WTC11 (cell line): ENCODE results near the gene NUAK1. TPM values are rescaled to one million over a fixed set of nuclear protein-coding genes. Genes with fewer than 3 reads are reported as not detected.

Experiments used
- ATAC-seq: fragments of 200-7000 bp; cut with Tn5 transposase; 2 replicates; pipeline ENCODE4 v1.10.0; 2021; ENCODE audit warnings: mild to moderate bottlenecking, moderate library complexity
- CTCF ChIA-PET: fragments of 300-600 bp; sonication (Branson Sonifier 250); formaldehyde crosslinking; loops from one replicate; lab custom pipeline; 2021; ENCODE audit warnings: antibody characterized with exemption; lab: Charles Lee
- POLR2A ChIA-PET: fragments of 350-600 bp; sonication (Branson Sonifier 250); formaldehyde crosslinking; loops from one replicate; lab custom pipeline; 2021; ENCODE audit warnings: antibody characterized with exemption; lab: Charles Lee
- DNase-seq: peaks from one replicate; pipeline ENCODE4 v3.0.0; 2021; ENCODE audit warnings: low spot score
- H3K27ac Mint-ChIP-seq: 2 replicates; pipeline ENCODE4 v1.8.0; 2021; ENCODE audit warnings: mixed read lengths
- H3K27me3 Mint-ChIP-seq: 2 replicates; pipeline ENCODE4 v1.8.0; 2021; ENCODE audit warnings: low read depth, mild to moderate bottlenecking, moderate library complexity, mixed read lengths
- H3K36me3 Mint-ChIP-seq: 2 replicates; pipeline ENCODE4 v1.8.0; 2021; ENCODE audit warnings: mixed read lengths
- H3K4me1 Mint-ChIP-seq: 2 replicates; pipeline ENCODE4 v1.8.0; 2022; ENCODE audit warnings: mixed read lengths
- H3K4me3 Mint-ChIP-seq: 2 replicates; pipeline ENCODE4 v1.8.0; 2021; ENCODE audit warnings: mild to moderate bottlenecking, moderate library complexity, mixed read lengths
- H3K9me3 Mint-ChIP-seq: 2 replicates; pipeline ENCODE4 v1.8.0; 2021; ENCODE audit warnings: mixed read lengths
- ERG ChIP-seq: fragments of 250-450 bp; sonication (Bioruptor Pico); IDR thresholded peaks from 2 replicates; pipeline ENCODE4 v1.8.0; 2021; ENCODE audit warnings: mild to moderate bottlenecking
- ESRRA ChIP-seq: sonication (generic); formaldehyde crosslinking; IDR thresholded peaks from 2 replicates; pipeline ENCODE4 v1.8.1; 2022; ENCODE audit warnings: mild to moderate bottlenecking, missing genetic modification reagents, borderline replicate concordance
- GTF2I ChIP-seq: fragments of 250-450 bp; sonication (Bioruptor Pico); conservative IDR thresholded peaks from 2 replicates; pipeline ENCODE4 v1.4.0; 2021; ENCODE audit warnings: mild to moderate bottlenecking
- JUN ChIP-seq: sonication (generic); formaldehyde crosslinking; IDR thresholded peaks from 2 replicates; pipeline ENCODE4 v1.8.0; 2023; ENCODE audit warnings: mild to moderate bottlenecking, missing genetic modification reagents
- MYBL2 ChIP-seq: sonication (generic); formaldehyde crosslinking; IDR thresholded peaks from 2 replicates; pipeline ENCODE4 v1.8.1; 2023; ENCODE audit warnings: mild to moderate bottlenecking, moderate library complexity, missing genetic modification reagents
- NFE2L1 ChIP-seq: sonication (generic); formaldehyde crosslinking; IDR thresholded peaks from 2 replicates; pipeline ENCODE4 v1.8.1; 2023; ENCODE audit warnings: missing genetic modification reagents
- OVOL2 ChIP-seq: fragments of 250-450 bp; sonication (Bioruptor Pico); IDR thresholded peaks from 2 replicates; pipeline ENCODE4 v1.9.0; 2021; ENCODE audit warnings: mild to moderate bottlenecking, borderline replicate concordance
- PREB ChIP-seq: sonication (generic); formaldehyde crosslinking; IDR thresholded peaks from 2 replicates; pipeline ENCODE4 v1.8.1; 2022; ENCODE audit warnings: mild to moderate bottlenecking, missing genetic modification reagents, moderate library complexity, borderline replicate concordance
- SMAD3 ChIP-seq: sonication (generic); formaldehyde crosslinking; IDR thresholded peaks from 2 replicates; pipeline ENCODE4 v1.8.0; 2022; ENCODE audit warnings: missing genetic modification reagents, mild to moderate bottlenecking, borderline replicate concordance
- SMAD4 ChIP-seq: sonication (generic); formaldehyde crosslinking; IDR thresholded peaks from 2 replicates; pipeline ENCODE4 v1.8.0; 2022; ENCODE audit warnings: mild to moderate bottlenecking, missing genetic modification reagents
- SOX15 ChIP-seq: fragments of 250-450 bp; sonication (Bioruptor Pico); IDR thresholded peaks from 2 replicates; pipeline ENCODE4 v1.9.0; 2021; ENCODE audit warnings: mild to moderate bottlenecking
- STAT6 ChIP-seq: sonication (generic); formaldehyde crosslinking; conservative IDR thresholded peaks from 2 replicates; pipeline ENCODE4 v1.8.1; 2023; ENCODE audit warnings: mild to moderate bottlenecking, low read depth, missing genetic modification reagents, moderate library complexity
- ZBTB21 ChIP-seq: sonication (generic); formaldehyde crosslinking; IDR thresholded peaks from 2 replicates; pipeline ENCODE4 v1.8.1; 2023; ENCODE audit warnings: mild to moderate bottlenecking, missing genetic modification reagents, borderline replicate concordance
- ZBTB43 ChIP-seq: sonication (generic); formaldehyde crosslinking; IDR thresholded peaks from 2 replicates; pipeline ENCODE4 v1.8.1; 2023; ENCODE audit warnings: mild to moderate bottlenecking, missing genetic modification reagents
- ZNF219 ChIP-seq: sonication (generic); formaldehyde crosslinking; IDR thresholded peaks from 2 replicates; pipeline ENCODE4 v1.8.0; 2023; ENCODE audit warnings: missing genetic modification reagents, mild to moderate bottlenecking, borderline replicate concordance
- ZNF232 ChIP-seq: sonication (generic); formaldehyde crosslinking; IDR thresholded peaks from 2 replicates; pipeline ENCODE4 v1.8.0; 2022; ENCODE audit warnings: mild to moderate bottlenecking, missing genetic modification reagents
- ZNF263 ChIP-seq: sonication (generic); formaldehyde crosslinking; IDR thresholded peaks from 2 replicates; pipeline ENCODE4 v1.8.1; 2022; ENCODE audit warnings: low read depth, mild to moderate bottlenecking, moderate library complexity, missing genetic modification reagents
- ZNF423 ChIP-seq: fragments of 250-450 bp; sonication (Bioruptor Pico); IDR thresholded peaks from 2 replicates; pipeline ENCODE4 v2.1.2; 2022; ENCODE audit warnings: mild to moderate bottlenecking, moderate library complexity
- ZNF512 ChIP-seq: sonication (generic); formaldehyde crosslinking; IDR thresholded peaks from 2 replicates; pipeline ENCODE4 v1.8.1; 2022; ENCODE audit warnings: missing genetic modification reagents, borderline replicate concordance
- total RNA-seq: library from RNA; stranded (reverse); gene quantifications from 3 replicates; pipeline ENCODE4 v1.2.3, GENCODE V29; 2021
- TF ChIP-seq, protein P1 (sequence below): sonication (generic); formaldehyde crosslinking; IDR thresholded peaks from 2 replicates; pipeline ENCODE4 v1.8.1; 2023; ENCODE audit warnings: mild to moderate bottlenecking, missing genetic modification reagents, borderline replicate concordance

NUAK1 gene
- total RNA-seq, 1 experiment from 2014 or later = 15.9 TPM

- TF ChIP-seq, protein P1, sequence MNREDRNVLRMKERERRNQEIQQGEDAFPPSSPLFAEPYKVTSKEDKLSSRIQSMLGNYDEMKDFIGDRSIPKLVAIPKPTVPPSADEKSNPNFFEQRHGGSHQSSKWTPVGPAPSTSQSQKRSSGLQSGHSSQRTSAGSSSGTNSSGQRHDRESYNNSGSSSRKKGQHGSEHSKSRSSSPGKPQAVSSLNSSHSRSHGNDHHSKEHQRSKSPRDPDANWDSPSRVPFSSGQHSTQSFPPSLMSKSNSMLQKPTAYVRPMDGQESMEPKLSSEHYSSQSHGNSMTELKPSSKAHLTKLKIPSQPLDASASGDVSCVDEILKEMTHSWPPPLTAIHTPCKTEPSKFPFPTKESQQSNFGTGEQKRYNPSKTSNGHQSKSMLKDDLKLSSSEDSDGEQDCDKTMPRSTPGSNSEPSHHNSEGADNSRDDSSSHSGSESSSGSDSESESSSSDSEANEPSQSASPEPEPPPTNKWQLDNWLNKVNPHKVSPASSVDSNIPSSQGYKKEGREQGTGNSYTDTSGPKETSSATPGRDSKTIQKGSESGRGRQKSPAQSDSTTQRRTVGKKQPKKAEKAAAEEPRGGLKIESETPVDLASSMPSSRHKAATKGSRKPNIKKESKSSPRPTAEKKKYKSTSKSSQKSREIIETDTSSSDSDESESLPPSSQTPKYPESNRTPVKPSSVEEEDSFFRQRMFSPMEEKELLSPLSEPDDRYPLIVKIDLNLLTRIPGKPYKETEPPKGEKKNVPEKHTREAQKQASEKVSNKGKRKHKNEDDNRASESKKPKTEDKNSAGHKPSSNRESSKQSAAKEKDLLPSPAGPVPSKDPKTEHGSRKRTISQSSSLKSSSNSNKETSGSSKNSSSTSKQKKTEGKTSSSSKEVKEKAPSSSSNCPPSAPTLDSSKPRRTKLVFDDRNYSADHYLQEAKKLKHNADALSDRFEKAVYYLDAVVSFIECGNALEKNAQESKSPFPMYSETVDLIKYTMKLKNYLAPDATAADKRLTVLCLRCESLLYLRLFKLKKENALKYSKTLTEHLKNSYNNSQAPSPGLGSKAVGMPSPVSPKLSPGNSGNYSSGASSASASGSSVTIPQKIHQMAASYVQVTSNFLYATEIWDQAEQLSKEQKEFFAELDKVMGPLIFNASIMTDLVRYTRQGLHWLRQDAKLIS (CRISPR knock-in tag) = no peak
- TF ChIP-seq SOX15 (CRISPR knock-in tag) = no peak
Observed at GRCh38 chr12:106096376-106096775, 42.4 kb downstream of the NUAK1 start (continued).

DNA sequence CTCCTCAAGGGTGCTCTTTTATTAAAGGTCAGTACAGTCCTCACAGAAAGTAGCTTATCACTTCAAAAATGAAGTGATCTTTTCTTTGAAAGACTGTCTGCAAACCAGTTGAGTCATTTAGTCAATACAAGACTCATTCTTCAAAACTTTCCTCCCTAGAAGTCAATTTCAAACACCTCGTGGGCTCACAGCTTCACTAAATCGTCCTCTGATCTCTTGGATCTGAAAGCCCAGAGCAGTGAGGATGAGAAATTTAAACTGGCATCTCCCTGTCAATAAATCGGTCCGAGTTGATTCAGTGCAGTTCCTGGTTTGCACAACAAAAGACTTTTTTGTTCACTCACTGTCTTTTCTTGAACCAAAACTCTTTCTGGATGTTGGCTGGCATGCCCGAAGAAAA, 44.5 kb downstream of the NUAK1 start:
- no peaks in the 10 kb centered on the region for H3K9me3 Mint-ChIP-seq
- H3K27me3 Mint-ChIP-seq = no peaks in the 10 kb centered on the region
- POLR2A ChIA-PET = no interaction called here
- CTCF ChIA-PET = no interaction called here
- H3K4me3 Mint-ChIP-seq = no peak overlapping the region
- H3K4me1 Mint-ChIP-seq = peaks cover 40% of the 10 kb centered on the region
- ATAC-seq (no peak), DNase-seq (no peak)
- H3K27ac Mint-ChIP-seq = peak overlapping the region; percentile 83
- TF ChIP-seq ERG (no peak), MYBL2 (no peak), ZNF423 (CRISPR knock-in tag) (no peak), NFE2L1 (CRISPR knock-in tag) (no peak), ZNF512 (CRISPR knock-in tag) (no peak), ZBTB21 (CRISPR knock-in tag) (no peak), OVOL2 (no peak), JUN (no peak), PREB (CRISPR knock-in tag) (no peak), GTF2I (CRISPR knock-in tag) (no peak), ZNF219 (CRISPR knock-in tag) (no peak), ESRRA (CRISPR knock-in tag) (no peak), SMAD4 (CRISPR knock-in tag) (no peak), ZNF263 (no peak), STAT6 (CRISPR knock-in tag) (no peak), SMAD3 (CRISPR knock-in tag) (no peak), ZNF232 (CRISPR knock-in tag) (no peak), ZBTB43 (no peak)
- H3K36me3 Mint-ChIP-seq = no peaks in the 10 kb centered on the region; the same call in 1 of the 2 replicates
